ENCODE measurements around the gene ASB8.

The ASB8 gene

DNA sequence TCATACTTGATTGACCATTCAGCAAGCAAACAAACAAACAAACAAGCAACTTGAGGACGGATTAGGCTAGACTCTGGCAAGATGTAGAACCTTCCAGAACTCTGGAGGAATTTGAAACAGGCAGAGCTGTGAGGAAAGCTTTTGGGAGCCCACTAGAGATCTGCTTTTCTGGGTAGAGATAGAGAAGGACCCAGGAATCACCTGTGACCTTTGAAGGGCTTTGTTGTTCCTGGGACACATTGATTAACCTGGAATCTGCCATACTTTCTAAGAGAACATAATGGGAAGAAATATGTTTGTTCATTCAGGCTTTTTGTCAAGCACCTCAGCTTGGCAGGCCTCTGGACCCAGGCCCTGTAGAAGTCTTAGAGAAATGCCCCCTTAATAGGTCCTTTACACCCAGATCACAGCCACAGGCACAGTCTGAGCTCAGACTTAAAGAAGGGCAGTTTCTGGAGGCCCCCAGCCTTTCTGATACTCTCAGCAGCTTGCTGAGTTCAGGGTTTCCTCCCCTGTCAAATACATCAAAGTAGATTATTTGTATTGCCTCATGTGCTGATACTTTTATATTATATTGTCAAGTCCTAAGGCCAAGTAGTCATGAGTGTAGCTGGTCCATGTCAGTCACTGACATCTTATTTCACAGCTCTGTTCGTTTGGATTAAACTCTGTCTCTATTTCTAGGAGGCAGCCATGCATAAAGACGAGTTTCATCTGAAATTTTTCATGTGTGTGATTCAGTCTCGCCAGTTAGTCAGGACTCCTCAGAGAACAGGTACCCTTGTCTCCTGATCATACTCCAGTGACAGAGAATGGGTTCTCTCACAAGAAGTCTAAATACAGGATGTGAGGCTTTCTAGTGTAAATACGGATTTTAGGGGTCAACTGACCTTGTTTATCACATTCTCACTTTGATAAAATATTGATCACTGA lies 50.4 kb downstream of the ASB8 start:
- DNase-seq (ENCODE audit: low read depth in 1 of 2, low spot score in 1 of 2), result no peak

DNA sequence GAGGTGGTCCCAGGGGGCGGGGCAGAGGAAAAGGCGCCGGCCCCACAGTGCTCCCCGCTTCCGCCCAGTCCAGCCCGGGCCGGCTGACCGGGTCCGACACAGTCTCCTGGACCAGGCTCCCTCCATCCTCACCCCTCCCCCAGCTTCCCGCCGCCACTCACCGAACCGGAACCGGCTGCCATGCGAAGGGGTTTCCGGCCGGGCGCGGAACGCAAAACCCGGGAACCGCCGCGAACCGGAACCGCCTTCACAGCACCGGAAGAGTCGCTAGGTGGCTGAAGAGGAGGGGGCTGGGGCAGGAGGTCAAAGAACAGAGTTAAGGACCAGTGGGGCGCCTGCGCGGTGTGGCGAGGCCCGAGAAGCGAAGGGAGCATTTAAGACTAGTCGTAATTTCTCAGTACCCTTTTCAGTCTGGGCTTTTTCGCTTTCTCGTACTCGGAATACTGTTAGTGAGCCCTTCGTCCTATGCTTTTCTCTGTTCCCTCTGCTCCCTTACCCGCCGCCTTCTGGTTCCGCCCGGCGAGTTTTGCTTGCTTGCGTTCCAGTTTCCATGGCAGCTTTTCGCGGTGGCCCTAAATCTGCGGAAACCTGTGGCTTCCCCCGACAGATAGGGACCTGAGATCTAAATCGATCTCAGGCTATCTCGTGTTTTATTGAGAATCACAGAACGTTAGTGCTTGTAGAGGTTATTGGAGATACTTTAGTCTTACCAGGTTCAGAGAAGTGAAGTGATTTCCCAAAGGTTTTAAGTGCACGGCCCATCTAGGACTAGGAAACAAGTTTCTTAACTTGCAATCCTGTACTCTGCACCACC lies 51.2 kb downstream of the ASB8 start, which contains the start of gene SENP1:
Gene SENP1, minus strand, starts transcription at position 213 of the 814 bp plus-strand sequence. CDS start 4,607 bp downstream, outside the sequence.
- peak; percentile 87 to 90 for DNase-seq (ENCODE audit: low read depth in 1 of 2, low spot score in 1 of 2)

DNA sequence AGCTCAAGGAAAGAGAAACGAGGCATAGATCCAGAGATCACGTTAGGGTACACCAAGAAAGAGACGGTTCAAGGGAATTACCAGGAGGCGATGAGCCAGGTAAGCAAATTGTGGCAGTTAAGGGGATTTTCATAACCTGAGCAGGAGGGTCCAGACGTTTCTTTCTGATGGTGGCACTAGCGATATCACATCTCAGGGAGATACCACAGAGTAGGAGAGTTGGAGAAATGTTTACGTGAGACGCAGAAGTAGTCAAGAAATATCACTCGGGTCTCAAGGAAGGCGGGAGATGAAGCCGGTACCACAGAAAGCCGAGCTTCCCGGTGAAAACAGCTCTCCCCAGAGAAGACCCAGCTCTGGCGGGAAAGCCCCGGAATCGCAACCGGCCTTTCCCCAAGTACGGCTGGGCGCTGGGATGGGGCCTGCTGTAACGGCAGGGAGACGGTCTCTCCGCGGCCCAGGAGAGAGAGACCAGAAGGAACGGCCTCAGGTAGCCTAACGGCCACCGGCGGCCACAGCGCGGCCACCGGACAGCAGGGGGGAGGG lies 51.9 kb downstream of the ASB8 start:
- DNase-seq (ENCODE audit: low read depth in 1 of 2, low spot score in 1 of 2), result peak; percentile 27 to 29

DNA sequence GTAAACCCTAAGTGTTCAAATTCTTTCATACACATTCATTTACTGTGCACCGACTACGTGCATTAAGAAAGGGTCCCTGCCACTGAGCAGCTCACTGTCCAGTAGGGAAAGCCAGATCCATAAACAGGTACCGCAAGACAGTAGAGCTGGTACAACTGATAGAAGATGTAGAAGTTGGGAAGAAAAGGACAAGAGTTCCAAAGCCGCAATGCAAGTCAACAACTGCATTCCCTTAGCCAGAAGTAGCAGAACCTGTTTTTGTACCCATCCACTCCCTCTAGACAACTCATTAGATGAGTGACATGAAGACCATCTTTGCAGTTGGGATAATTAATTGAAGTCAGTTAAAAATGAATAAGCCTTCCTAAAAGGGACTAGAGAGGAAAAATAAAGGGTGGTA lies 52.8 kb downstream of the ASB8 start:
- no peak for DNase-seq (ENCODE audit: low read depth in 1 of 2, low spot score in 1 of 2)

Data from activated CD4-positive, alpha-beta T cell treated with anti-CD3 and anti-CD28 coated beads, Interleukin-2, amount 50 U/mL, for 24 hours (primary cell).